SJSA1 (cell line): ENCODE measurements around the gene C17orf114. TPM values are rescaled to one million over a fixed set of nuclear protein-coding genes. Genes with fewer than 3 reads are reported as not detected.

ENCODE experiments used
- DNase-seq, 2 experiments: peaks; one replicate each; pipeline ENCODE4 v3.0.0-alpha.2; 2015 to 2020; ENCODE audit warnings: low spot score in 2 of 2, low read depth in 1 of 2
- H3K27ac ChIP-seq: fragments of 250-450 bp; sonication (Bioruptor Pico); 2 replicates; pipeline ENCODE4 v1.5.1; 2020; ENCODE audit warnings: mild to moderate bottlenecking, moderate library complexity
- H3K27me3 ChIP-seq: fragments of 250-450 bp; sonication (Bioruptor Pico); replicated peaks from 2 replicates; pipeline ENCODE4 v1.5.1; 2020; ENCODE audit warnings: mild to moderate bottlenecking, moderate library complexity
- H3K36me3 ChIP-seq: fragments of 250-450 bp; sonication (Bioruptor Pico); 2 replicates; pipeline ENCODE4 v1.5.1; 2020; ENCODE audit warnings: mild to moderate bottlenecking
- H3K4me1 ChIP-seq: fragments of 250-450 bp; sonication (Bioruptor Pico); replicated peaks from 2 replicates; pipeline ENCODE4 v1.6.1; 2021; ENCODE audit warnings: mild to moderate bottlenecking
- H3K4me3 ChIP-seq: fragments of 250-450 bp; sonication (Bioruptor Pico); 2 replicates; pipeline ENCODE4 v1.5.1; 2020; ENCODE audit warnings: mild to moderate bottlenecking
- H3K9me3 ChIP-seq: fragments of 250-450 bp; sonication (Bioruptor Pico); replicated peaks from 2 replicates; pipeline ENCODE4 v1.5.1; 2020; ENCODE audit warnings: mild to moderate bottlenecking
- total RNA-seq: library from RNA; depleted of rRNA; stranded (reverse); fragments of >200 nt; shearing (Covaris generic); gene quantifications from 2 replicates; pipeline ENCODE4 v1.2.3, GENCODE V29; 2014; rRNA removed

The C17orf114 gene

GRCh38 chr17:4766723-4767122 is 35.4 kb downstream of the C17orf114 start:
- no peak for DNase-seq
- peaks cover 5% of the 10 kb centered on the region; the same call in 1 of the 2 replicates for H3K27me3 ChIP-seq
- no peak overlapping the region for H3K4me3 ChIP-seq
- no peaks in the 10 kb centered on the region for H3K36me3 ChIP-seq
- no peaks in the 10 kb centered on the region for H3K9me3 ChIP-seq
- no peak overlapping the region for H3K27ac ChIP-seq
- H3K4me1 ChIP-seq, result no peaks in the 10 kb centered on the region

GRCh38 chr17:4766201-4766600 is 35.9 kb downstream of the C17orf114 start:
- Histone ChIP-seq H3K4me1 (no peaks in the 10 kb centered on the region), H3K36me3 (no peaks in the 10 kb centered on the region), H3K4me3 (no peak overlapping the region), H3K9me3 (no peaks in the 10 kb centered on the region), H3K27ac (no peak overlapping the region), H3K27me3 (peaks cover 5% of the 10 kb centered on the region; the same call in 1 of the 2 replicates)
- DNase-seq, result no peak

- no peak overlapping the region for H3K27ac ChIP-seq
- H3K9me3 ChIP-seq, result no peaks in the 10 kb centered on the region
- H3K27me3 ChIP-seq, result peaks cover 5% of the 10 kb centered on the region; the same call in 1 of the 2 replicates
- no peaks in the 10 kb centered on the region for H3K36me3 ChIP-seq
- no peaks in the 10 kb centered on the region for H3K4me1 ChIP-seq
- DNase-seq, result no peak
- H3K4me3 ChIP-seq, result no peak overlapping the region
These were observed 37.5 kb downstream of the C17orf114 start for GRCh38 chr17:4764595-4764994.

GRCh38 chr17:4759776-4760236 is 42.3 kb downstream of the C17orf114 start:
- no peak overlapping the region for H3K4me3 ChIP-seq
- H3K27ac ChIP-seq, result no peak overlapping the region
- DNase-seq, result no peak
- H3K36me3 ChIP-seq, result no peaks in the 10 kb centered on the region
- no peaks in the 10 kb centered on the region for H3K4me1 ChIP-seq
- H3K9me3 ChIP-seq, result no peaks in the 10 kb centered on the region
- H3K27me3 ChIP-seq, result peaks cover 27% of the 10 kb centered on the region

- H3K4me3 ChIP-seq, result no peak overlapping the region
- no peaks in the 10 kb centered on the region for H3K4me1 ChIP-seq
- H3K36me3 ChIP-seq, result no peaks in the 10 kb centered on the region
- no peak overlapping the region for H3K27ac ChIP-seq
- DNase-seq, result no peak
- no peaks in the 10 kb centered on the region for H3K9me3 ChIP-seq
- peaks cover 46% of the 10 kb centered on the region for H3K27me3 ChIP-seq
These were observed 48.7 kb downstream of the C17orf114 start for GRCh38 chr17:4753392-4753791.

- H3K27me3 ChIP-seq, result peaks cover 41% of the 10 kb centered on the region
- H3K36me3 ChIP-seq, result no peaks in the 10 kb centered on the region
- DNase-seq, result no peak
- H3K4me3 ChIP-seq, result no peak overlapping the region
- H3K4me1 ChIP-seq, result no peaks in the 10 kb centered on the region
- H3K27ac ChIP-seq, result no peak overlapping the region
- no peaks in the 10 kb centered on the region for H3K9me3 ChIP-seq
These were observed 50.2 kb downstream of the C17orf114 start for GRCh38 chr17:4751932-4752331.

Other genes with a start within 250 kb of the C17orf114 start
- gene MYBBP1A, start 246.9 kb downstream of the C17orf114 start, total RNA-seq, result 43.4 and 46.6 TPM in 2 replicates
- not detected in 2 replicates for gene GGT6, start 241.8 kb downstream of the C17orf114 start, total RNA-seq
- not detected in 2 replicates for gene SMTNL2, start 217.8 kb downstream of the C17orf114 start, total RNA-seq
- gene ALOX15, start 160.7 kb downstream of the C17orf114 start, total RNA-seq, result not detected in 2 replicates
- gene PELP1, start 98.2 kb downstream of the C17orf114 start, total RNA-seq, result 18.1 and 28.7 TPM in 2 replicates
- gene ARRB2, start 91.7 kb downstream of the C17orf114 start, total RNA-seq, result 2.6 and 8.2 TPM in 2 replicates
- gene MED11, start 70.9 kb downstream of the C17orf114 start, total RNA-seq, result 16.7 and 26.9 TPM in 2 replicates
- not detected in 2 replicates for gene ZMYND15, start 62.5 kb downstream of the C17orf114 start, total RNA-seq
- gene CXCL16, start 62.4 kb downstream of the C17orf114 start, total RNA-seq, result not detected in 2 replicates
- gene TM4SF5, start 30.4 kb downstream of the C17orf114 start, total RNA-seq, result not detected in 2 replicates
- not detected in 2 replicates for gene VMO1, start 16.0 kb downstream of the C17orf114 start, total RNA-seq
- gene GLTPD2, start 13.4 kb downstream of the C17orf114 start, total RNA-seq, result not detected in 2 replicates
- 197 and 257 TPM in 2 replicates for gene PSMB6, start 6.2 kb downstream of the C17orf114 start, total RNA-seq
- gene PLD2, start 4.8 kb upstream of the C17orf114 start, total RNA-seq, result 7.6 and 16.8 TPM in 2 replicates
- 10.0 and 20.0 TPM in 2 replicates for gene MINK1, start 31.0 kb upstream of the C17orf114 start, total RNA-seq
- gene C17orf107, start 97.2 kb upstream of the C17orf114 start, total RNA-seq, result 0.18 TPM in 1 of 2 replicates, not detected in the other
- gene CHRNE, start 100.8 kb upstream of the C17orf114 start, total RNA-seq, result 0.29 TPM in 1 of 2 replicates, not detected in the other
- not detected in 2 replicates for gene GP1BA, start 129.9 kb upstream of the C17orf114 start, total RNA-seq
- gene SLC25A11, start 137.7 kb upstream of the C17orf114 start, total RNA-seq, result 67.6 and 68.4 TPM in 2 replicates
- gene RNF167, start 137.9 kb upstream of the C17orf114 start, total RNA-seq, result 4.2 and 13.0 TPM in 2 replicates
- gene PFN1, start 146.2 kb upstream of the C17orf114 start, total RNA-seq, result 1,207 and 1,337 TPM in 2 replicates
- gene ENO3, start 148.8 kb upstream of the C17orf114 start, total RNA-seq, result 5.2 and 6.6 TPM in 2 replicates
- 63.5 and 71.4 TPM in 2 replicates for gene SPAG7, start 165.5 kb upstream of the C17orf114 start, total RNA-seq
- gene CAMTA2, start 185.3 kb upstream of the C17orf114 start, total RNA-seq, result 6.3 and 19.7 TPM in 2 replicates
- gene INCA1, start 195.2 kb upstream of the C17orf114 start, total RNA-seq, result 1.1 and 2.7 TPM in 2 replicates
- 72.3 and 102 TPM in 2 replicates for gene KIF1C, start 195.6 kb upstream of the C17orf114 start, total RNA-seq
- gene SLC52A1, start 233.1 kb upstream of the C17orf114 start, total RNA-seq, result not detected in 2 replicates